ENCODE data around the gene NHLRC4. TPM values are rescaled to one million over a fixed set of nuclear protein-coding genes. Genes with fewer than 3 reads are reported as not detected.
A peak's percentile ranks its signal among the peaks of the same experiment; 100 is the strongest.

Gene NHLRC4
- polyA plus RNA-seq, 3 donors from 2014 or later: 0.42 to 0.61 TPM; not detected in 1

- H3K4me3 Mint-ChIP-seq: no peak overlapping the region
- H3K27me3 Mint-ChIP-seq (ENCODE audit: low read depth in 3 of 3): peaks cover 6 to 12% (median 10%) of the 10 kb centered on the region in 3 donors
- H3K36me3 Mint-ChIP-seq: no peaks in the 10 kb centered on the region
- H3K27ac Mint-ChIP-seq: no peak overlapping the region
- DNase-seq: no peak
- H3K4me1 Mint-ChIP-seq: peaks cover 15 to 16% of the 10 kb centered on the region in 2 donors
- H3K9me3 Mint-ChIP-seq: no peaks in the 10 kb centered on the region
These were observed 8.8 kb downstream of the NHLRC4 start for GRCh38 chr16:575354-576196.

GRCh38 chr16:576197-576822 lies 9.5 kb downstream of the NHLRC4 start:
- H3K4me3 Mint-ChIP-seq: no peak overlapping the region
- H3K9me3 Mint-ChIP-seq: no peaks in the 10 kb centered on the region
- H3K36me3 Mint-ChIP-seq: no peaks in the 10 kb centered on the region
- H3K27me3 Mint-ChIP-seq (ENCODE audit: low read depth in 3 of 3): peaks cover 2 to 6% (median 4%) of the 10 kb centered on the region in 3 donors
- no peak overlapping the region for H3K27ac Mint-ChIP-seq
- peaks cover 8% of the 10 kb centered on the region in 2 donors for H3K4me1 Mint-ChIP-seq
- DNase-seq: no peak

GRCh38 chr16:576823-577201 lies 10.0 kb downstream of the NHLRC4 start:
- Mint-ChIP-seq H3K27ac (no peak overlapping the region), H3K4me1 (peaks cover 3% of the 10 kb centered on the region in 2 donors), H3K27me3 (ENCODE audit: low read depth in 3 of 3) (peaks cover 0 to 3% (median 0%) of the 10 kb centered on the region in 3 donors), H3K4me3 (no peak overlapping the region), H3K36me3 (no peaks in the 10 kb centered on the region), H3K9me3 (no peaks in the 10 kb centered on the region)
- DNase-seq: no peak

- DNase-seq: no peak
- Mint-ChIP-seq H3K27me3 (ENCODE audit: low read depth in 3 of 3) (no peaks in the 10 kb centered on the region), H3K4me3 (no peak overlapping the region), H3K9me3 (no peaks in the 10 kb centered on the region), H3K36me3 (no peaks in the 10 kb centered on the region), H3K4me1 (no peaks in the 10 kb centered on the region), H3K27ac (no peak overlapping the region)
These were observed 11.0 kb downstream of the NHLRC4 start for GRCh38 chr16:577796-578195.

GRCh38 chr16:578232-578869 lies 11.5 kb downstream of the NHLRC4 start:
- Mint-ChIP-seq H3K27ac (peak overlapping the region in 1 of 6 donors; percentile 62), H3K4me3 (no peak overlapping the region), H3K9me3 (no peaks in the 10 kb centered on the region), H3K27me3 (ENCODE audit: low read depth in 3 of 3) (no peaks in the 10 kb centered on the region), H3K4me1 (no peaks in the 10 kb centered on the region), H3K36me3 (no peaks in the 10 kb centered on the region)
- DNase-seq: no peak

GRCh38 chr16:578870-579405 lies 12.1 kb downstream of the NHLRC4 start:
- H3K27ac Mint-ChIP-seq: peak overlapping the region in 1 of 6 donors; percentile 62
- H3K27me3 Mint-ChIP-seq (ENCODE audit: low read depth in 3 of 3): no peaks in the 10 kb centered on the region
- peak overlapping the region in 1 of 5 donors; percentile 27 for H3K4me3 Mint-ChIP-seq

GRCh38 chr16:580141-580945 lies 13.5 kb downstream of the NHLRC4 start:
- Mint-ChIP-seq H3K4me3 (no peak overlapping the region), H3K36me3 (no peaks in the 10 kb centered on the region), H3K27me3 (ENCODE audit: low read depth in 3 of 3) (no peaks in the 10 kb centered on the region), H3K4me1 (no peaks in the 10 kb centered on the region), H3K9me3 (no peaks in the 10 kb centered on the region), H3K27ac (no peak overlapping the region)
- DNase-seq: no peak

More at GRCh38 chr16:578870-579405, 12.1 kb downstream of the NHLRC4 start:
- no peaks in the 10 kb centered on the region for H3K36me3 Mint-ChIP-seq
- peak; percentile 49 to 66 (median 51) for DNase-seq
- no peaks in the 10 kb centered on the region for H3K4me1 Mint-ChIP-seq
- H3K9me3 Mint-ChIP-seq: no peaks in the 10 kb centered on the region

- Mint-ChIP-seq H3K27me3 (ENCODE audit: low read depth in 3 of 3) (peaks cover 0 to 4% (median 0%) of the 10 kb centered on the region in 3 donors), H3K9me3 (no peaks in the 10 kb centered on the region), H3K4me3 (no peak overlapping the region), H3K4me1 (no peaks in the 10 kb centered on the region), H3K36me3 (no peaks in the 10 kb centered on the region), H3K27ac (no peak overlapping the region)
- no peak for DNase-seq
These were observed 14.2 kb downstream of the NHLRC4 start for GRCh38 chr16:580946-581498.

- Mint-ChIP-seq H3K4me1 (peaks cover 0 to under 1% of the 10 kb centered on the region in 2 donors), H3K9me3 (no peaks in the 10 kb centered on the region), H3K36me3 (no peaks in the 10 kb centered on the region), H3K27ac (no peak overlapping the region), H3K27me3 (ENCODE audit: low read depth in 3 of 3) (peaks cover 0 to 4% (median 0%) of the 10 kb centered on the region in 3 donors), H3K4me3 (no peak overlapping the region)
- no peak for DNase-seq
These were observed 15.4 kb downstream of the NHLRC4 start for GRCh38 chr16:582218-582613.

- H3K4me3 Mint-ChIP-seq: no peak overlapping the region
- no peaks in the 10 kb centered on the region for H3K9me3 Mint-ChIP-seq
- peaks cover 2 to 5% of the 10 kb centered on the region in 2 donors for H3K4me1 Mint-ChIP-seq
- H3K36me3 Mint-ChIP-seq: no peaks in the 10 kb centered on the region
- peaks cover 0 to 4% (median 0%) of the 10 kb centered on the region in 3 donors for H3K27me3 Mint-ChIP-seq (ENCODE audit: low read depth in 3 of 3)
- H3K27ac Mint-ChIP-seq: no peak overlapping the region
- no peak for DNase-seq
These were observed 16.0 kb downstream of the NHLRC4 start for GRCh38 chr16:582614-583331.

- no peaks in the 10 kb centered on the region for H3K36me3 Mint-ChIP-seq
- no peak for DNase-seq
- peaks cover 8 to 9% of the 10 kb centered on the region in 2 donors for H3K4me1 Mint-ChIP-seq
- H3K4me3 Mint-ChIP-seq: no peak overlapping the region
- H3K9me3 Mint-ChIP-seq: no peaks in the 10 kb centered on the region
- H3K27me3 Mint-ChIP-seq (ENCODE audit: low read depth in 3 of 3): peaks cover 0 to 4% (median 3%) of the 10 kb centered on the region in 3 donors
- no peak overlapping the region for H3K27ac Mint-ChIP-seq
These were observed 16.6 kb downstream of the NHLRC4 start for GRCh38 chr16:583470-583814.

GRCh38 chr16:583815-584591 lies 17.2 kb downstream of the NHLRC4 start:
- Mint-ChIP-seq H3K9me3 (no peaks in the 10 kb centered on the region), H3K27ac (no peak overlapping the region)
- DNase-seq: no peak

More at GRCh38 chr16:583815-584591, 17.2 kb downstream of the NHLRC4 start:
- H3K4me1 Mint-ChIP-seq: peaks cover 11% of the 10 kb centered on the region in 2 donors
- H3K36me3 Mint-ChIP-seq: no peaks in the 10 kb centered on the region
- no peak overlapping the region for H3K4me3 Mint-ChIP-seq
- H3K27me3 Mint-ChIP-seq (ENCODE audit: low read depth in 3 of 3): peaks cover 2 to 8% (median 3%) of the 10 kb centered on the region in 3 donors

Measured in immature natural killer cell (primary cell).